Neuronal stem cell (in vitro differentiated cells): ENCODE results near the gene PPP2R5B. TPM values are rescaled to one million over a fixed set of nuclear protein-coding genes. Genes with fewer than 3 reads are reported as not detected.
"Not testable (repeated sequence)": the region's sequence is repeated elsewhere in the genome, so short reads cannot be mapped to it uniquely, and the experiment has no call there.

Source experiments
- DNase-seq: peaks from one replicate; pipeline ENCODE4 v3.0.0-alpha.2; 2013; ENCODE audit warnings: low spot score
- H2AFZ ChIP-seq: one replicate; pipeline ENCODE4 v1.6.1; 2013; ENCODE audit warnings: mild to moderate bottlenecking, low read length, inconsistent platforms
- H2AK5ac ChIP-seq: 2 replicates; pipeline ENCODE4 v1.6.1; 2013; ENCODE audit warnings: low read depth, mild to moderate bottlenecking, inconsistent platforms, low read length, moderate library complexity, mixed read lengths
- H2BK120ac ChIP-seq: 2 replicates; pipeline ENCODE4 v1.6.1; 2013; ENCODE audit warnings: low read depth, mild to moderate bottlenecking, inconsistent platforms, low read length, moderate library complexity, mixed read lengths
- H2BK12ac ChIP-seq: one replicate; pipeline ENCODE4 v1.6.1; 2013; ENCODE audit warnings: low read length, inconsistent platforms
- H2BK15ac ChIP-seq: 2 replicates; pipeline ENCODE4 v1.6.1; 2013; ENCODE audit warnings: mild to moderate bottlenecking, low read length, inconsistent platforms, mixed read lengths
- H2BK5ac ChIP-seq: one replicate; pipeline ENCODE4 v1.6.1; 2013; ENCODE audit warnings: inconsistent platforms, mild to moderate bottlenecking, low read length, moderate library complexity
- H3K14ac ChIP-seq: one replicate; pipeline ENCODE4 v1.6.1; 2013; ENCODE audit warnings: low read length, inconsistent platforms
- H3K18ac ChIP-seq: 2 replicates; pipeline ENCODE4 v1.6.1; 2013; ENCODE audit warnings: low read length, inconsistent platforms
- H3K23ac ChIP-seq: 2 replicates; pipeline ENCODE4 v1.6.1; 2013; ENCODE audit warnings: low read depth, mild to moderate bottlenecking, mixed read lengths, low read length, inconsistent platforms; ENCODE audit not compliant: poor library complexity
- H3K27ac ChIP-seq: replicated peaks from 3 replicates; pipeline ENCODE4 v1.5.1; 2013; ENCODE audit warnings: low read length, inconsistent platforms
- H3K27me3 ChIP-seq, 3 experiments: 2 replicates each; pipeline ENCODE4 v1.6.1; 2013; ENCODE audit warnings: low read length in 3 of 3, mild to moderate bottlenecking in 2 of 3, inconsistent platforms in 1 of 3, low read depth in 1 of 3, mixed read lengths in 1 of 3, moderate library complexity in 1 of 3; ENCODE audit not compliant: control insufficient read depth in 3 of 3, insufficient read depth in 3 of 3
- H3K36me3 ChIP-seq, 2 donors: replicated peaks in 1 of 2; 2 replicates each; pipeline ENCODE4 v1.6.1; 2013; ENCODE audit warnings: low read length in 2 of 2; ENCODE audit not compliant: control insufficient read depth in 2 of 2, insufficient read depth in 2 of 2
- H3K4ac ChIP-seq: 2 replicates; pipeline ENCODE4 v1.6.1; 2013; ENCODE audit warnings: inconsistent platforms, mild to moderate bottlenecking, low read length, moderate library complexity
- H3K4me1 ChIP-seq, 2 donors: 1 replicate in 1 of 2; 2 replicates in 1 of 2; pipeline ENCODE4 v1.6.1; 2013; ENCODE audit warnings: low read length in 2 of 2, low read depth in 1 of 2; ENCODE audit not compliant: control insufficient read depth in 2 of 2, insufficient read depth in 1 of 2
- H3K4me2 ChIP-seq: one replicate; pipeline ENCODE4 v1.6.1; 2013; ENCODE audit warnings: mild to moderate bottlenecking, low read length, inconsistent platforms; ENCODE audit not compliant: insufficient read depth, poor library complexity, severe bottlenecking
- H3K4me3 ChIP-seq, 2 donors: 2 replicates each; pipeline ENCODE4 v1.5.1; 2013; ENCODE audit warnings: low read length in 2 of 2, mild to moderate bottlenecking in 2 of 2, inconsistent platforms in 1 of 2, moderate library complexity in 1 of 2
- H3K79me1 ChIP-seq: one replicate; pipeline ENCODE4 v1.6.1; 2013; ENCODE audit warnings: low read depth, mild to moderate bottlenecking, inconsistent platforms, low read length, moderate library complexity
- H3K9ac ChIP-seq: one replicate; pipeline ENCODE4 v1.6.1; 2013; ENCODE audit warnings: mild to moderate bottlenecking, low read depth, low read length, inconsistent platforms; ENCODE audit not compliant: poor library complexity
- H3K9me3 ChIP-seq, 2 donors: replicated peaks in 1 of 2; 2 replicates each; pipeline versions ENCODE3 to v1.6.1; 2013; ENCODE audit warnings: low read length in 2 of 2, mild to moderate bottlenecking in 2 of 2, inconsistent platforms in 1 of 2, low read depth in 1 of 2, mixed read lengths in 1 of 2, moderate library complexity in 1 of 2; ENCODE audit not compliant: control insufficient read depth in 2 of 2, insufficient read depth in 1 of 2
- H4K8ac ChIP-seq: one replicate; pipeline ENCODE4 v1.6.1; 2013; ENCODE audit warnings: low read depth, mild to moderate bottlenecking, inconsistent platforms, low read length, moderate library complexity
- H4K91ac ChIP-seq: one replicate; pipeline ENCODE4 v1.6.1; 2013; ENCODE audit warnings: low read length, low read depth, mild to moderate bottlenecking, inconsistent platforms; ENCODE audit not compliant: poor library complexity
- WGBS, 2 donors: extraction: QIAGEN DNeasy Blood & Tissue Kit; methylation state at CpG; one replicate each; pipeline ENCODE4 v1.1.7; 2013; ENCODE audit warnings: missing lambda C conversion rate in 2 of 2, mixed read lengths in 1 of 2; ENCODE audit not compliant: insufficient read length in 2 of 2, insufficient replicate concordance in 1 of 2; ENCODE audit errors: extremely low coverage in 2 of 2; 5-methylcytosine and 5-hydroxymethylcytosine counted together
- small RNA-seq: library from polyadenylated mRNA; stranded (forward); fragments of <200 nt; extraction: miRNeasy Mini kit (QIAGEN cat#:217004); gene quantifications from one replicate; pipeline ENCODE3, GENCODE V24; 2013; ENCODE audit not compliant: insufficient read depth

The PPP2R5B gene

GRCh38 chr11:64976651-64977050, 52.2 kb downstream of the PPP2R5B start:
- Histone ChIP-seq H3K4me3 (no peak overlapping the region), H2BK12ac (no peak overlapping the region), H2AK5ac (no peak overlapping the region), H4K91ac (no peak overlapping the region), H3K9me3 (peaks cover 0 to 4% of the 10 kb centered on the region in 2 donors), H2BK5ac (no peak overlapping the region), H2BK120ac (no peak overlapping the region), H3K23ac (no peak overlapping the region), H2BK15ac (no peak overlapping the region), H2AFZ (no peak overlapping the region), H3K27me3 (peaks cover 0 to 5% (median 0%) of the 10 kb centered on the region in 3 experiments), H4K8ac (no peak overlapping the region), H3K79me1 (no peaks in the 10 kb centered on the region), H3K18ac (no peak overlapping the region), H3K4me2 (no peak overlapping the region), H3K4ac (no peak overlapping the region), H3K27ac (no peak overlapping the region), H3K4me1 (no peaks in the 10 kb centered on the region), H3K14ac (no peak overlapping the region), H3K9ac (no peak overlapping the region), H3K36me3 (no peaks in the 10 kb centered on the region)
- WGBS, 2 donors, result no CpG with 5 or more reads among the region's 2 CpGs
- no peak for DNase-seq

- not testable (repeated sequence) for H3K4me1 ChIP-seq, H2BK120ac ChIP-seq, H2BK5ac ChIP-seq, H3K27ac ChIP-seq, H3K79me1 ChIP-seq, H3K4me2 ChIP-seq, H3K14ac ChIP-seq, H3K9ac ChIP-seq, DNase-seq, H2AK5ac ChIP-seq, H3K23ac ChIP-seq, H3K4ac ChIP-seq, H4K8ac ChIP-seq, H2AFZ ChIP-seq, H3K27me3 ChIP-seq, H3K36me3 ChIP-seq, H3K9me3 ChIP-seq, H3K4me3 ChIP-seq, H2BK15ac ChIP-seq, H3K18ac ChIP-seq, H2BK12ac ChIP-seq, H4K91ac ChIP-seq
- no CpG with 5 or more reads among the region's 5 CpGs for WGBS, 2 donors
Measured at GRCh38 chr11:64983339-64983738, 58.9 kb downstream of the PPP2R5B start.

Small RNAs within 50 kb of the gene (small RNA-seq; reads per million reads assigned to genes)
- gene MIR6749 (not detected), gene MIR6750 (6.3 reads per million, percentile 33 among the genes with 10 or more reads in this experiment)
